Tibial artery (tissue), 4 donors: ENCODE measurements around the gene CSK.

Source experiments
- DNase-seq, 2 donors: peaks; one replicate each; pipeline ENCODE4 v3.0.0-alpha.2; 2019
- H3K27ac ChIP-seq, 2 donors: fragments of 200-600 bp; sonication (generic) in 1 of 2; 1 replicate in 1 of 2; 2 replicates in 1 of 2; pipeline ENCODE4 v1.5.1; 2018 to 2019; ENCODE audit warnings: mild to moderate bottlenecking in 1 of 2
- H3K27me3 ChIP-seq, 2 donors: fragments of 200-600 bp; sonication (generic) in 1 of 2; one replicate each; pipeline versions ENCODE4 v1.5.1 to v1.6.0; 2016 to 2019
- H3K36me3 ChIP-seq, 3 donors: fragments of 200-600 bp; sonication (generic) in 2 of 3; one replicate each; pipeline ENCODE4 v1.5.1; 2016 to 2019; ENCODE audit warnings: mild to moderate bottlenecking in 2 of 3
- H3K4me1 ChIP-seq, 4 donors: fragments of 200-600 bp; sonication (generic) in 2 of 4; 1 replicate in 3 of 4; 2 replicates in 1 of 4; pipeline ENCODE4 v1.5.1; 2016 to 2019
- H3K4me3 ChIP-seq, 2 donors: fragments of 200-600 bp; sonication (generic) in 1 of 2; 1 replicate in 1 of 2; 2 replicates in 1 of 2; pipeline ENCODE4 v1.5.1; 2018 to 2019; ENCODE audit warnings: mild to moderate bottlenecking in 2 of 2
- H3K9me3 ChIP-seq, 3 donors: fragments of 200-600 bp; sonication (generic) in 1 of 3; one replicate each; pipeline ENCODE4 v1.5.1; 2016 to 2019
- CTCF ChIP-seq, 2 experiments: fragments of 200-600 bp in 1 of 2; fragments of 450-650 bp in 1 of 2; IDR thresholded peaks; one replicate each; pipeline ENCODE4 v1.5.1; 2017 to 2019; ENCODE audit warnings: antibody characterized with exemption in 2 of 2, mild to moderate bottlenecking in 1 of 2, moderate library complexity in 1 of 2
- intact Hi-C: fragments of 100-400 bp; cut with DNase I; formaldehyde crosslinking; loops from one replicate; pipeline ENCODE4 v1.15.0; 2023; ENCODE audit warnings: low total_unique reads

Gene CSK

GRCh38 chr15:74752531-74752930, 29.3 kb upstream of the CSK start:
- no peak overlapping the region for H3K27ac ChIP-seq
- H3K27me3 ChIP-seq, result peaks cover 0 to 9% of the 10 kb centered on the region in 2 donors
- H3K4me1 ChIP-seq, result no peaks in the 10 kb centered on the region
- intact Hi-C loops, result loop anchor here (5.0 kb wide), 1 partner anchor 355 kb away; no protein-coding TSS in a partner anchor
- no peak for TF ChIP-seq CTCF (IDR thresholded peaks at IDR 0.05)
- DNase-seq, result no peak
- H3K9me3 ChIP-seq, result no peaks in the 10 kb centered on the region
- no peaks in the 10 kb centered on the region for H3K36me3 ChIP-seq
- H3K4me3 ChIP-seq, result no peak overlapping the region

- H3K4me1 ChIP-seq, result no peaks in the 10 kb centered on the region
- H3K27ac ChIP-seq, result no peak overlapping the region
- H3K36me3 ChIP-seq, result no peaks in the 10 kb centered on the region
- no peak overlapping the region for H3K4me3 ChIP-seq
- TF ChIP-seq CTCF (IDR thresholded peaks at IDR 0.05), result no peak
- intact Hi-C loops, result loop anchor here (5.0 kb wide), 1 partner anchor 357 kb away; no protein-coding TSS in a partner anchor
- no peaks in the 10 kb centered on the region for H3K9me3 ChIP-seq
- H3K27me3 ChIP-seq, result peaks cover 0 to 6% of the 10 kb centered on the region in 2 donors
- no peak for DNase-seq
Measured at GRCh38 chr15:74754593-74755215, 27.2 kb upstream of the CSK start.

- no peaks in the 10 kb centered on the region for H3K4me1 ChIP-seq
- no peak for TF ChIP-seq CTCF (IDR thresholded peaks at IDR 0.05)
- no peaks in the 10 kb centered on the region for H3K9me3 ChIP-seq
- no peak overlapping the region for H3K4me3 ChIP-seq
- no peaks in the 10 kb centered on the region for H3K36me3 ChIP-seq
- peaks cover 0 to 27% of the 10 kb centered on the region in 2 donors for H3K27me3 ChIP-seq
- no peak overlapping the region for H3K27ac ChIP-seq
- intact Hi-C loops, result no loop called here
- DNase-seq, result no peak
Measured at GRCh38 chr15:74758736-74759135, 23.1 kb upstream of the CSK start.

- H3K27ac ChIP-seq, result no peak overlapping the region
- DNase-seq, result no peak
- intact Hi-C loops, result no loop called here
Measured at GRCh38 chr15:74762791-74763150, 19.1 kb upstream of the CSK start.

GRCh38 chr15:74763416-74763815, 18.5 kb upstream of the CSK start:
- Histone ChIP-seq H3K27ac (no peak overlapping the region), H3K36me3 (no peaks in the 10 kb centered on the region), H3K4me1 (peaks cover 0 to 3% (median under 1%) of the 10 kb centered on the region in 4 donors), H3K4me3 (no peak overlapping the region), H3K9me3 (no peaks in the 10 kb centered on the region), H3K27me3 (peaks cover 0 to 45% of the 10 kb centered on the region in 2 donors)
- intact Hi-C loops, result no loop called here
- no peak for DNase-seq
- no peak for TF ChIP-seq CTCF (IDR thresholded peaks at IDR 0.05)

More at GRCh38 chr15:74762791-74763150, 19.1 kb upstream of the CSK start:
- Histone ChIP-seq H3K4me3 (no peak overlapping the region), H3K4me1 (no peaks in the 10 kb centered on the region), H3K27me3 (peaks cover 0 to 39% of the 10 kb centered on the region in 2 donors), H3K9me3 (no peaks in the 10 kb centered on the region), H3K36me3 (no peaks in the 10 kb centered on the region)
- TF ChIP-seq CTCF (IDR thresholded peaks at IDR 0.05), result no peak
